Spleen (tissue), 11 donors: ENCODE data around the gene ZFYVE16. TPM values are rescaled to one million over a fixed set of nuclear protein-coding genes. Genes with fewer than 3 reads are reported as not detected.
"Not testable (repeated sequence)": the region's sequence is repeated elsewhere in the genome, so short reads cannot be mapped to it uniquely, and the experiment has no call there.

ENCODE experiments used
- DNase-seq: peaks from one replicate; pipeline ENCODE4 v3.0.0-alpha.2; 2020
- H3K27ac ChIP-seq, 8 donors: fragments of 200-600 bp; sonication (generic) in 7 of 8; 1 replicate in 4 of 8; 2 replicates in 4 of 8; pipeline versions ENCODE4 v1.5.0 to v1.8.0; 2016 to 2021; ENCODE audit warnings: inconsistent platforms in 4 of 8, mild to moderate bottlenecking in 4 of 8, moderate library complexity in 1 of 8
- H3K27me3 ChIP-seq, 7 donors: fragments of 200-600 bp; sonication (generic) in 6 of 7; replicated peaks in 1 of 7; 1 replicate in 4 of 7; 2 replicates in 3 of 7; pipeline versions ENCODE4 v1.5.0 to v1.8.0; 2016 to 2021; ENCODE audit warnings: inconsistent platforms in 3 of 7, mild to moderate bottlenecking in 1 of 7
- H3K36me3 ChIP-seq, 6 donors: fragments of 200-600 bp; sonication (generic) in 5 of 6; 1 replicate in 4 of 6; 2 replicates in 2 of 6; pipeline versions ENCODE4 v1.5.0 to v1.8.0; 2016 to 2021; ENCODE audit warnings: inconsistent platforms in 2 of 6
- H3K4me1 ChIP-seq, 6 donors: fragments of 200-600 bp; sonication (generic) in 5 of 6; 1 replicate in 3 of 6; 2 replicates in 3 of 6; pipeline versions ENCODE4 v1.5.0 to v1.8.0; 2016 to 2021; ENCODE audit warnings: inconsistent platforms in 3 of 6
- H3K4me3 ChIP-seq, 8 donors: fragments of 200-600 bp; sonication (generic) in 7 of 8; 1 replicate in 4 of 8; 2 replicates in 4 of 8; pipeline versions ENCODE4 v1.5.0 to v1.8.0; 2016 to 2021; ENCODE audit warnings: inconsistent platforms in 4 of 8, mild to moderate bottlenecking in 4 of 8, moderate library complexity in 2 of 8
- H3K9me3 ChIP-seq, 8 donors: fragments of 200-600 bp; sonication (generic) in 7 of 8; 1 replicate in 4 of 8; 2 replicates in 4 of 8; pipeline versions ENCODE4 v1.5.0 to v1.8.0; 2016 to 2021; ENCODE audit warnings: inconsistent platforms in 4 of 8
- CTCF ChIP-seq, 11 experiments: fragments of 200-600 bp in 7 of 11; fragments of 450-650 bp in 4 of 11; sonication (generic) in 4 of 11; IDR thresholded peaks in 8 of 11; conservative IDR thresholded peaks in 3 of 11; 1 replicate in 7 of 11; 2 replicates in 4 of 11; pipeline versions ENCODE4 v1.4.0 to v1.8.0; 2016 to 2021; ENCODE audit warnings: antibody characterized with exemption in 11 of 11, inconsistent platforms in 4 of 11, mild to moderate bottlenecking in 1 of 11
- POLR2A ChIP-seq, 3 donors: fragments of 450-650 bp; IDR thresholded peaks; one replicate each; pipeline ENCODE4 v1.5.1; 2017; ENCODE audit warnings: antibody characterized with exemption in 3 of 3, mild to moderate bottlenecking in 1 of 3
- POLR2AphosphoS5 ChIP-seq, 3 donors: sonication (generic); formaldehyde crosslinking; IDR thresholded peaks; one replicate each; pipeline ENCODE4 v1.5.1; 2017; ENCODE audit warnings: antibody characterized with exemption in 3 of 3
- whole genome bisulfite sequencing, 5 donors: extraction: QIAGEN DNeasy Blood & Tissue Kit in 3 of 5; methylation state at CpG; one replicate each; pipeline versions ENCODE4 v1.1.5 to v1.1.7; 2013 to 2018; 5-methylcytosine and 5-hydroxymethylcytosine counted together
- intact Hi-C: fragments of 100-400 bp; cut with DNase I; formaldehyde crosslinking; loops from one replicate; pipeline ENCODE4 v1.15.0; 2023; ENCODE audit warnings: low total_unique reads
- polyA plus RNA-seq, 3 donors: library from polyadenylated mRNA; stranded (reverse); fragments of 200-250 nt; gene quantifications; one replicate each; pipeline ENCODE4 v1.2.1, GENCODE V29; 2013
- total RNA-seq, 7 donors: library from RNA; depleted of rRNA in 3 of 7; stranded (reverse); fragments of >200 nt in 3 of 7; fragmentation: NEBNext Ultra II Directional in 4 of 7; extraction: Animal tissue kit (Norgen Biotek cat#: 25700) in 4 of 7; gene quantifications; one replicate each; pipeline versions ENCODE4 v1.1.0 to v1.2.1, GENCODE V29; 2016 to 2021
- donor health status: healthy with polysubstance abuse.
- donor health status: DM: no; HTN: no; CAD: no; lungs with moderate emphysema.
- donor health status: DM: no; HTN: no; CAD: no.
- donor health status: Bipolar disorder and iron deficiency.
- donor health status: healthy.
- donor health status: DM: no; HTN: no; CAD: no.
- donor health status: DM: yes; HTN: yes; CAD: no.

ZFYVE16 gene
- total and polyA plus RNA-seq, 10 donors, result 8.5 to 67.8 (median 51.7) TPM

- intact Hi-C loops, result no loop called here
- Histone ChIP-seq H3K27me3 (no peaks in the 10 kb centered on the region), H3K4me1 (no peaks in the 10 kb centered on the region), H3K27ac (no peak overlapping the region), H3K4me3 (no peak overlapping the region), H3K36me3 (no peaks in the 10 kb centered on the region), H3K9me3 (no peaks in the 10 kb centered on the region)
- no peak for DNase-seq
- 91 to 97% (median 93%) methylated on average over 3 of the region's 3 CpGs for WGBS, 5 donors
- TF ChIP-seq CTCF (IDR thresholded peaks at IDR 0.05 in 8 of 11, conservative IDR thresholded peaks at IDR 0.05 in 3 of 11) (no peak), POLR2A (IDR thresholded peaks at IDR 0.05) (no peak), POLR2AphosphoS5 (IDR thresholded peaks at IDR 0.05) (no peak)
Measured at GRCh38 chr5:80376557-80376956, 31.3 kb upstream of the ZFYVE16 start.

- H3K4me3 ChIP-seq, result no peak overlapping the region
- no peak for TF ChIP-seq POLR2A (IDR thresholded peaks at IDR 0.05)
- no peak for TF ChIP-seq CTCF (IDR thresholded peaks at IDR 0.05 in 8 of 11, conservative IDR thresholded peaks at IDR 0.05 in 3 of 11)
- no peak for TF ChIP-seq POLR2AphosphoS5 (IDR thresholded peaks at IDR 0.05)
- intact Hi-C loops, result no loop called here
- H3K27ac ChIP-seq, result no peak overlapping the region
- no peaks in the 10 kb centered on the region for H3K36me3 ChIP-seq
- H3K9me3 ChIP-seq, result no peaks in the 10 kb centered on the region
- H3K4me1 ChIP-seq, result no peaks in the 10 kb centered on the region
- whole genome bisulfite sequencing, 5 donors, result 88 to 95% (median 92%) methylated on average over 4 of the region's 4 CpGs
- no peak for DNase-seq
- H3K27me3 ChIP-seq, result no peaks in the 10 kb centered on the region
Measured at GRCh38 chr5:80382488-80382887, 25.4 kb upstream of the ZFYVE16 start.

- peak overlapping the region in 2 of 8 donors; percentile 32 to 67 for H3K27ac ChIP-seq
- peaks cover 0 to 12% (median 0%) of the 10 kb centered on the region in 6 donors for H3K4me1 ChIP-seq
- intact Hi-C loops, result no loop called here
- H3K4me3 ChIP-seq, result no peak overlapping the region
- TF ChIP-seq POLR2AphosphoS5 (IDR thresholded peaks at IDR 0.05) (no peak), POLR2A (IDR thresholded peaks at IDR 0.05) (no peak), CTCF (IDR thresholded peaks at IDR 0.05 in 8 of 11, conservative IDR thresholded peaks at IDR 0.05 in 3 of 11) (no peak)
- no peaks in the 10 kb centered on the region for H3K36me3 ChIP-seq
- peaks cover 0 to 9% (median 2%) of the 10 kb centered on the region in 8 donors for H3K9me3 ChIP-seq
- peaks cover 0 to 5% (median 0%) of the 10 kb centered on the region in 7 donors for H3K27me3 ChIP-seq
- no peak for DNase-seq
- 73 to 83% (median 80%) methylated on average over 3 of the region's 3 CpGs for WGBS, 5 donors
Measured at GRCh38 chr5:80387063-80387768, 20.6 kb upstream of the ZFYVE16 start.

- intact Hi-C loops, result no loop called here
- no peak overlapping the region for H3K27ac ChIP-seq
- 11 to 35% (median 15%) methylated on average over 9 of the region's 9 CpGs for WGBS, 5 donors
- H3K36me3 ChIP-seq, result no peaks in the 10 kb centered on the region
- DNase-seq, result peak; percentile 75
- peak overlapping the region in 1 of 8 donors; percentile 36 for H3K4me3 ChIP-seq
- H3K4me1 ChIP-seq, result peaks cover 0 to 12% (median 0%) of the 10 kb centered on the region in 6 donors
- H3K9me3 ChIP-seq, result peaks cover 0 to 19% (median 6%) of the 10 kb centered on the region in 8 donors
- no peak for TF ChIP-seq CTCF (IDR thresholded peaks at IDR 0.05 in 8 of 11, conservative IDR thresholded peaks at IDR 0.05 in 3 of 11)
- no peak for TF ChIP-seq POLR2AphosphoS5 (IDR thresholded peaks at IDR 0.05)
- TF ChIP-seq POLR2A (IDR thresholded peaks at IDR 0.05), result no peak
- peaks cover 0 to 5% (median 0%) of the 10 kb centered on the region in 7 donors for H3K27me3 ChIP-seq
Measured at GRCh38 chr5:80389580-80389979, 18.3 kb upstream of the ZFYVE16 start.

- peaks cover 0 to 19% (median 6%) of the 10 kb centered on the region in 8 donors for H3K9me3 ChIP-seq
- H3K36me3 ChIP-seq, H3K4me3 ChIP-seq, DNase-seq, H3K27me3 ChIP-seq, H3K27ac ChIP-seq, intact Hi-C loops: not testable (repeated sequence)
- WGBS, 5 donors, result 85 to 94% (median 89%) methylated on average over 3 of the region's 3 CpGs
- H3K4me1 ChIP-seq, result peaks cover 0 to 12% (median 0%) of the 10 kb centered on the region in 6 donors
Measured at GRCh38 chr5:80390413-80390812, 17.5 kb upstream of the ZFYVE16 start.

- H3K36me3 ChIP-seq, H3K27me3 ChIP-seq, DNase-seq, intact Hi-C loops, H3K4me3 ChIP-seq, H3K27ac ChIP-seq: not testable (repeated sequence)
- peaks cover 0 to 19% (median 6%) of the 10 kb centered on the region in 8 donors for H3K9me3 ChIP-seq
- H3K4me1 ChIP-seq, result peaks cover 0 to 12% (median 0%) of the 10 kb centered on the region in 6 donors
Measured at GRCh38 chr5:80391267-80391666, 16.6 kb upstream of the ZFYVE16 start.
